HEK293 (cell line): Measurements from ENCODE around the gene MXI1.
A peak's percentile ranks its signal among the peaks of the same experiment; 100 is the strongest.

ENCODE experiments used
- GLI4 ChIP-seq: fragments of 450-650 bp; formaldehyde crosslinking; IDR thresholded peaks from 2 replicates; pipeline ENCODE4 v1.5.1; 2016; ENCODE audit warnings: missing biosample characterization, missing genetic modification characterization
- MZF1 ChIP-seq: fragments of 450-650 bp; formaldehyde crosslinking; IDR thresholded peaks from 2 replicates; pipeline ENCODE4 v1.5.1; 2017; ENCODE audit warnings: missing biosample characterization, missing genetic modification characterization, borderline replicate concordance
- PRDM10 ChIP-seq: fragments of 450-650 bp; formaldehyde crosslinking; IDR thresholded peaks from 2 replicates; pipeline ENCODE4 v1.5.1; 2016; ENCODE audit warnings: missing biosample characterization, missing genetic modification characterization
- WT1 ChIP-seq: fragments of 450-650 bp; formaldehyde crosslinking; IDR thresholded peaks from 2 replicates; pipeline ENCODE4 v1.5.1; 2016; ENCODE audit warnings: missing biosample characterization, missing genetic modification characterization
- ZBTB48 ChIP-seq: fragments of 450-650 bp; formaldehyde crosslinking; IDR thresholded peaks from 2 replicates; pipeline ENCODE4 v1.5.1; 2016; ENCODE audit warnings: missing biosample characterization, missing genetic modification characterization
- ZEB2 ChIP-seq: fragments of 450-650 bp; formaldehyde crosslinking; IDR thresholded peaks from 2 replicates; pipeline ENCODE4 v1.5.1; 2016; ENCODE audit warnings: missing biosample characterization, missing genetic modification characterization
- ZNF23 ChIP-seq: fragments of 450-650 bp; formaldehyde crosslinking; IDR thresholded peaks from 2 replicates; pipeline ENCODE4 v1.5.1; 2016; ENCODE audit warnings: missing biosample characterization, missing genetic modification characterization, borderline replicate concordance
- ZNF292 ChIP-seq: fragments of 450-650 bp; formaldehyde crosslinking; IDR thresholded peaks from 2 replicates; pipeline ENCODE4 v1.5.1; 2016; ENCODE audit warnings: low read depth, missing biosample characterization, missing genetic modification characterization, borderline replicate concordance
- ZNF362 ChIP-seq: fragments of 450-650 bp; formaldehyde crosslinking; IDR thresholded peaks from 2 replicates; pipeline ENCODE4 v1.5.1; 2016; ENCODE audit warnings: missing biosample characterization, missing genetic modification characterization
- ZNF366 ChIP-seq: fragments of 450-650 bp; formaldehyde crosslinking; conservative IDR thresholded peaks from 2 replicates; pipeline ENCODE4 v1.5.1; 2016; ENCODE audit warnings: missing biosample characterization, missing genetic modification characterization
- ZNF391 ChIP-seq: fragments of 450-650 bp; formaldehyde crosslinking; IDR thresholded peaks from 2 replicates; pipeline ENCODE4 v1.5.1; 2016; ENCODE audit warnings: low read depth, missing biosample characterization, missing genetic modification characterization, borderline replicate concordance
- ZNF558 ChIP-seq: fragments of 450-650 bp; formaldehyde crosslinking; IDR thresholded peaks from 2 replicates; pipeline ENCODE4 v1.5.1; 2016; ENCODE audit warnings: missing biosample characterization, missing genetic modification characterization
- ZNF654 ChIP-seq: fragments of 450-650 bp; formaldehyde crosslinking; IDR thresholded peaks from 2 replicates; pipeline ENCODE4 v1.5.1; 2016; ENCODE audit warnings: low read depth, missing biosample characterization, missing genetic modification characterization
- ZNF658 ChIP-seq: fragments of 450-650 bp; formaldehyde crosslinking; IDR thresholded peaks from 2 replicates; pipeline ENCODE4; 2016; ENCODE audit warnings: missing biosample characterization, missing genetic modification characterization
- ZNF660 ChIP-seq: fragments of 450-650 bp; IDR thresholded peaks from 2 replicates; pipeline ENCODE4 v1.5.1; 2018; ENCODE audit warnings: missing biosample characterization, mild to moderate bottlenecking, missing genetic modification characterization
- ZNF664 ChIP-seq: fragments of 450-650 bp; formaldehyde crosslinking; IDR thresholded peaks from 2 replicates; pipeline ENCODE4 v1.5.1; 2016; ENCODE audit warnings: missing biosample characterization, missing genetic modification characterization
- ZNF747 ChIP-seq: fragments of 450-650 bp; formaldehyde crosslinking; IDR thresholded peaks from 2 replicates; pipeline ENCODE4 v1.5.1; 2016; ENCODE audit warnings: missing biosample characterization, missing genetic modification characterization
- ZNF843 ChIP-seq: fragments of 450-650 bp; formaldehyde crosslinking; IDR thresholded peaks from 2 replicates; pipeline ENCODE4 v1.5.1; 2016; ENCODE audit warnings: missing biosample characterization, missing genetic modification characterization
- ZSCAN16 ChIP-seq: fragments of 450-650 bp; formaldehyde crosslinking; IDR thresholded peaks from 2 replicates; pipeline ENCODE4 v1.5.1; 2016; ENCODE audit warnings: missing biosample characterization, missing genetic modification characterization
- ZSCAN23 ChIP-seq: fragments of 450-650 bp; formaldehyde crosslinking; IDR thresholded peaks from 2 replicates; pipeline ENCODE4 v1.5.1; 2016; ENCODE audit warnings: missing biosample characterization, missing genetic modification characterization
- TF ChIP-seq, protein P1 (sequence below): fragments of 450-650 bp; formaldehyde crosslinking; IDR thresholded peaks from 2 replicates; pipeline ENCODE4 v1.5.1; 2016; ENCODE audit warnings: missing biosample characterization, missing genetic modification characterization
- TF ChIP-seq, protein P2 (sequence below): fragments of 450-650 bp; formaldehyde crosslinking; IDR thresholded peaks from 2 replicates; pipeline ENCODE4 v1.5.1; 2016; ENCODE audit warnings: missing biosample characterization, missing genetic modification characterization, borderline replicate concordance

The MXI1 gene

GRCh38 chr10:110225441-110225755 lies 18.0 kb downstream of the MXI1 start (continued):
- TF ChIP-seq, protein P1, sequence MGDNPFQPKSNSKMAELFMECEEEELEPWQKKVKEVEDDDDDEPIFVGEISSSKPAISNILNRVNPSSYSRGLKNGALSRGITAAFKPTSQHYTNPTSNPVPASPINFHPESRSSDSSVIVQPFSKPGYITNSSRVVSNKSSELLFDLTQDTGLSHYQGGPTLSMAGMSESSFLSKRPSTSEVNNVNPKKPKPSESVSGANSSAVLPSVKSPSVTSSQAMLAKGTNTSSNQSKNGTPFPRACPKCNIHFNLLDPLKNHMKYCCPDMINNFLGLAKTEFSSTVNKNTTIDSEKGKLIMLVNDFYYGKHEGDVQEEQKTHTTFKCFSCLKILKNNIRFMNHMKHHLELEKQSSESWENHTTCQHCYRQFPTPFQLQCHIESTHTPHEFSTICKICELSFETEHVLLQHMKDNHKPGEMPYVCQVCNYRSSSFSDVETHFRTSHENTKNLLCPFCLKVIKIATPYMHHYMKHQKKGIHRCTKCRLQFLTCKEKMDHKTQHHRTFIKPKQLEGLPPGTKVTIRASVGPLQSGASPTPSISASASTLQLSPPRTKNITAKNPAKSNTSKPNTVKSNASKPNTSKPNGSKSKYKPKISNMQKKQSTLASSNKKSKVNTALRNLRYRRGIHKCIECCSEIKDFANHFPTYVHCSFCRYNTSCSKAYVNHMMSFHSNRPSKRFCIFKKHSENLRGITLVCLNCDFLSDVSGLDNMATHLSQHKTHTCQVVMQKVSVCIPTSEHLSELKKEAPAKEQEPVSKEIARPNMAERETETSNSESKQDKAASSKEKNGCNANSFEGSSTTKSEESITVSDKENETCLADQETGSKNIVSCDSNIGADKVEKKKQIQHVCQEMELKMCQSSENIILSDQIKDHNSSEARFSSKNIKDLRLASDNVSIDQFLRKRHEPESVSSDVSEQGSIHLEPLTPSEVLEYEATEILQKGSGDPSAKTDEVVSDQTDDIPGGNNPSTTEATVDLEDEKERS (tag by site-specific recombination), result no peak
- peak; percentile 37; the same call in 1 of the 2 replicates for TF ChIP-seq ZNF664
- TF ChIP-seq ZNF391 (tag by site-specific recombination), result no peak
- TF ChIP-seq ZNF23, result no peak
- peak; percentile 23 for TF ChIP-seq ZEB2 (tag by site-specific recombination)
- TF ChIP-seq ZNF660 (tag by site-specific recombination), result peak; percentile 21; the same call in 1 of the 2 replicates
- TF ChIP-seq PRDM10 (tag by site-specific recombination), result no peak
- TF ChIP-seq WT1 (tag by site-specific recombination), result peak; percentile 54; the same call in 1 of the 2 replicates
- TF ChIP-seq ZNF654 (tag by site-specific recombination), result 0 out of 2 replicates have a peak, but pooled peaks have one; percentile 8
- TF ChIP-seq ZNF558 (tag by site-specific recombination), result 0 out of 2 replicates have a peak, but pooled peaks have one; percentile 17
- no peak for TF ChIP-seq ZSCAN23 (tag by site-specific recombination)
- TF ChIP-seq GLI4, result no peak
- TF ChIP-seq ZSCAN16 (tag by site-specific recombination), result no peak
- TF ChIP-seq ZNF747, result no peak
- TF ChIP-seq ZNF292, result no peak
- TF ChIP-seq ZNF366 (tag by site-specific recombination), result peak; percentile 34; the same call in 1 of the 2 replicates
- TF ChIP-seq ZBTB48 (tag by site-specific recombination), result peak; percentile 22; the same call in 1 of the 2 replicates
- TF ChIP-seq ZNF658 (tag by site-specific recombination), result no peak
- TF ChIP-seq ZNF362 (tag by site-specific recombination), result peak; percentile 46; the same call in 1 of the 2 replicates
- 0 out of 2 replicates have a peak, but pooled peaks have one; percentile 15 for TF ChIP-seq MZF1 (tag by site-specific recombination)
- TF ChIP-seq, protein P2, sequence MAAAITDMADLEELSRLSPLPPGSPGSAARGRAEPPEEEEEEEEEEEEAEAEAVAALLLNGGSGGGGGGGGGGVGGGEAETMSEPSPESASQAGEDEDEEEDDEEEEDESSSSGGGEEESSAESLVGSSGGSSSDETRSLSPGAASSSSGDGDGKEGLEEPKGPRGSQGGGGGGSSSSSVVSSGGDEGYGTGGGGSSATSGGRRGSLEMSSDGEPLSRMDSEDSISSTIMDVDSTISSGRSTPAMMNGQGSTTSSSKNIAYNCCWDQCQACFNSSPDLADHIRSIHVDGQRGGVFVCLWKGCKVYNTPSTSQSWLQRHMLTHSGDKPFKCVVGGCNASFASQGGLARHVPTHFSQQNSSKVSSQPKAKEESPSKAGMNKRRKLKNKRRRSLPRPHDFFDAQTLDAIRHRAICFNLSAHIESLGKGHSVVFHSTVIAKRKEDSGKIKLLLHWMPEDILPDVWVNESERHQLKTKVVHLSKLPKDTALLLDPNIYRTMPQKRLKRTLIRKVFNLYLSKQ (tag by site-specific recombination), result no peak
- TF ChIP-seq ZNF843, result no peak
